Hepatocyte (in vitro differentiated cells): ENCODE results near the gene RNF213.

Experiments
- EZH2 ChIP-seq: fragments of 200-600 bp; sonication (generic); IDR thresholded peaks from 2 replicates; pipeline ENCODE4 v1.6.1; 2016; ENCODE audit warnings: antibody characterized with exemption, mild to moderate bottlenecking, borderline replicate concordance
- EZH2phosphoT487 ChIP-seq: fragments of 200-600 bp; sonication (generic); IDR thresholded peaks from one replicate; pipeline ENCODE4 v1.6.1; 2018; ENCODE audit warnings: antibody characterized with exemption, mild to moderate bottlenecking, low read depth, moderate library complexity; ENCODE audit not compliant: unreplicated experiment, severe bottlenecking
- TF ChIP-seq, protein P1 (sequence below): fragments of 200-600 bp; sonication (generic); IDR thresholded peaks from 2 replicates; pipeline ENCODE4 v1.5.1; 2016; ENCODE audit warnings: antibody characterized with exemption, mild to moderate bottlenecking; ENCODE audit not compliant: poor library complexity

DNA sequence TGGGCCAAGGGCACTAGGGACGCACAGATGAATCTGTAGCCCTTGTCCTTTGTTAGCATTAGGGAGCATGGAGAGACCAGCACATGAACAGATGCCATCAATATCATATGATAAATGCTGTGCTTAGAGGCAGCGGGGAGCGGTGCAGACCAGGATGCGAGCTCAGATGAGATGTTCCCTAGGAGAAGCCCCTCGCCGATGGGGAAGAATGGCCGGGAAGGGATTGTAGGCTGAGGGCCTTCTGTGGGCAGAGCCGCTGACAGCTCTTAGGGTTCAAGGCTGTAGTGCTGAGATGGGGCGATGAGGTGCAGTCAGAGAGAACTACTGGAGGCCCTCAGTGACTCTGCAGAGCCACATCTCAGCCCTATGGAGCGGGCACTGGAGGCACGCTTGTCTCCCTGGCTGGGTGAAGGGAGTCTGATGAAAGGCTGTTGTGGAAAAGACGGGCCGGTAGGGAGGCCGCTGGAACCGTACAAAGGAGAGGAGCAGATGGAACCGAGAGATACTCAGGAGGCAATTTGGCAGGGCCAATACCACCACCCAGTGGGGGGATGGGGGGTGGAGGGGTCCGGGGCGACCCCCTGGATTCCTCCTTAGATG is 88.0 kb downstream of the RNF213 start:
- TF ChIP-seq, protein P1, sequence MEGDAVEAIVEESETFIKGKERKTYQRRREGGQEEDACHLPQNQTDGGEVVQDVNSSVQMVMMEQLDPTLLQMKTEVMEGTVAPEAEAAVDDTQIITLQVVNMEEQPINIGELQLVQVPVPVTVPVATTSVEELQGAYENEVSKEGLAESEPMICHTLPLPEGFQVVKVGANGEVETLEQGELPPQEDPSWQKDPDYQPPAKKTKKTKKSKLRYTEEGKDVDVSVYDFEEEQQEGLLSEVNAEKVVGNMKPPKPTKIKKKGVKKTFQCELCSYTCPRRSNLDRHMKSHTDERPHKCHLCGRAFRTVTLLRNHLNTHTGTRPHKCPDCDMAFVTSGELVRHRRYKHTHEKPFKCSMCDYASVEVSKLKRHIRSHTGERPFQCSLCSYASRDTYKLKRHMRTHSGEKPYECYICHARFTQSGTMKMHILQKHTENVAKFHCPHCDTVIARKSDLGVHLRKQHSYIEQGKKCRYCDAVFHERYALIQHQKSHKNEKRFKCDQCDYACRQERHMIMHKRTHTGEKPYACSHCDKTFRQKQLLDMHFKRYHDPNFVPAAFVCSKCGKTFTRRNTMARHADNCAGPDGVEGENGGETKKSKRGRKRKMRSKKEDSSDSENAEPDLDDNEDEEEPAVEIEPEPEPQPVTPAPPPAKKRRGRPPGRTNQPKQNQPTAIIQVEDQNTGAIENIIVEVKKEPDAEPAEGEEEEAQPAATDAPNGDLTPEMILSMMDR = no peak
- no peak for TF ChIP-seq EZH2phosphoT487
- no peak for TF ChIP-seq EZH2
